ENCODE results near the gene MTA3. TPM values are rescaled to one million over a fixed set of nuclear protein-coding genes. Genes with fewer than 3 reads are reported as not detected.

The MTA3 gene
- total and polyA plus RNA-seq, 9 of the 15 experiments (the other 6 are each of a cell fraction or from before 2014, with no cell fraction given), result 12.4 to 39.6 (median 23.5) TPM

DNA sequence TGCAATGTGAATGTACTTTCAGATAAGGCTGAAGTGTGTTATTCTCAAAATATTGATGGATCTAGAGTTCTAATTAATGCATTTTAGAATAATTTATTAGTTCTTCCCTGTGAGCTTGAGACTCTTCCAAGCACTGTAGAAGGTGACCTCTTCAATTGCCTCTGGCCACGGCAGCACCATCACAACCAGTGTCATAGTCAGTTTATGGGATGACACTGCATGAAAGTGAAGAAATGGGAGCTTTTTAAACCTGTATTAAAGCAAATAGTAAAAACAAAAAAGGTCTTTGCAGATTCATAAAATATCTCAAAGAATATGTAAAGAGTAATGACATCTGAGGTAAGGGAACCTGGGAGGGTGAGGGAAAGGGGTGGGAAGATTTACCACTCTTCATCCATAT lies 143.5 kb downstream of the MTA3 start:
- Histone ChIP-seq H3K4me3 (no peak overlapping the region), H3K27me3 (ENCODE audit: control insufficient read depth in 2 of 2, insufficient read depth in 2 of 2, low read length in 2 of 2) (no peaks in the 10 kb centered on the region), H3K27ac (ENCODE audit: extremely low read depth, low read depth, low read length) (no peak overlapping the region), H3K4me1 (replicated peaks in 1 of 2; ENCODE audit: control insufficient read depth in 2 of 2, insufficient read depth in 2 of 2, low read length in 2 of 2) (no peaks in the 10 kb centered on the region), H3K9ac (ENCODE audit: insufficient read depth in 1 of 2, low read depth in 2 of 2, low read length in 2 of 2) (no peak overlapping the region), H3K79me2 (ENCODE audit: control insufficient read depth, insufficient read depth, low read length) (no peaks in the 10 kb centered on the region), H3K4me2 (ENCODE audit: insufficient read depth, low read length) (no peak overlapping the region), H3K9me1 (ENCODE audit: control insufficient read depth, insufficient read depth, low read length) (no peaks in the 10 kb centered on the region), H3K36me3 (ENCODE audit: control insufficient read depth, insufficient read depth, low read length) (no peaks in the 10 kb centered on the region), H4K20me1 (replicated peaks; ENCODE audit: control insufficient read depth, insufficient read depth, low read length) (no peaks in the 10 kb centered on the region), H2AFZ (ENCODE audit: low read depth, low read length) (no peak overlapping the region), H3K9me3 (replicated peaks; ENCODE audit: control insufficient read depth, insufficient read depth, low read depth, low read length) (no peaks in the 10 kb centered on the region)
- no peak for ATAC-seq
- WGBS (ENCODE audit: insufficient coverage, low coverage, missing lambda C conversion rate), result 29% methylated on average over 1 of the region's 1 CpG
- no TSS peak for BruUV-seq (replicated peaks)
- intact Hi-C loops (cut with micrococcal nuclease) (no loop called here), in situ Hi-C loops (cut with MboI) (no loop called here)
- no peak for DNase-seq (ENCODE audit: extremely low read depth in 1 of 4, low spot score in 3 of 4)
- no peak for FAIRE-seq
- ChIA-PET CTCF (ENCODE audit: low intra/inter-chr PET ratio) (no interaction called here), POLR2A (interaction anchor here (0.9 kb wide), 1 partner anchor 46 kb away, joined by 4 read pairs; no protein-coding TSS in a partner anchor)
- TF ChIP-seq, protein P1, sequence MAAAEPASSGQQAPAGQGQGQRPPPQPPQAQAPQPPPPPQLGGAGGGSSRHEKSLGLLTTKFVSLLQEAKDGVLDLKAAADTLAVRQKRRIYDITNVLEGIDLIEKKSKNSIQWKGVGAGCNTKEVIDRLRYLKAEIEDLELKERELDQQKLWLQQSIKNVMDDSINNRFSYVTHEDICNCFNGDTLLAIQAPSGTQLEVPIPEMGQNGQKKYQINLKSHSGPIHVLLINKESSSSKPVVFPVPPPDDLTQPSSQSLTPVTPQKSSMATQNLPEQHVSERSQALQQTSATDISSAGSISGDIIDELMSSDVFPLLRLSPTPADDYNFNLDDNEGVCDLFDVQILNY (CRISPR knock-in tag; IDR thresholded peaks at IDR 0.05), result no peak
- TF ChIP-seq HNRNPUL1 (IDR thresholded peaks at IDR 0.05; ENCODE audit: low read length), result no peak
- no peak for TF ChIP-seq POU5F1 (IDR thresholded peaks at IDR 0.05; ENCODE audit: borderline replicate concordance, low read depth, low read length, partially characterized antibody)
- no peak for TF ChIP-seq CEBPG (CRISPR knock-in tag; IDR thresholded peaks at IDR 0.05)
- TF ChIP-seq CEBPG (tag; conservative IDR thresholded peaks at IDR 0.05 in 1 of 2, IDR thresholded peaks at IDR 0.05 in 1 of 2), result no peak
- no peak for TF ChIP-seq DPF2 (IDR thresholded peaks at IDR 0.05)
- TF ChIP-seq, protein P2, sequence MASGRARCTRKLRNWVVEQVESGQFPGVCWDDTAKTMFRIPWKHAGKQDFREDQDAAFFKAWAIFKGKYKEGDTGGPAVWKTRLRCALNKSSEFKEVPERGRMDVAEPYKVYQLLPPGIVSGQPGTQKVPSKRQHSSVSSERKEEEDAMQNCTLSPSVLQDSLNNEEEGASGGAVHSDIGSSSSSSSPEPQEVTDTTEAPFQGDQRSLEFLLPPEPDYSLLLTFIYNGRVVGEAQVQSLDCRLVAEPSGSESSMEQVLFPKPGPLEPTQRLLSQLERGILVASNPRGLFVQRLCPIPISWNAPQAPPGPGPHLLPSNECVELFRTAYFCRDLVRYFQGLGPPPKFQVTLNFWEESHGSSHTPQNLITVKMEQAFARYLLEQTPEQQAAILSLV (tag; IDR thresholded peaks at IDR 0.05), result no peak
- peak; percentile 61 for TF ChIP-seq MAFG (tag; conservative IDR thresholded peaks at IDR 0.05)
- TF ChIP-seq NFE2 (IDR thresholded peaks at IDR 0.05; ENCODE audit: low read depth), result peak; percentile 33; the same call in 1 of the 2 replicates
- TF ChIP-seq, protein P3, sequence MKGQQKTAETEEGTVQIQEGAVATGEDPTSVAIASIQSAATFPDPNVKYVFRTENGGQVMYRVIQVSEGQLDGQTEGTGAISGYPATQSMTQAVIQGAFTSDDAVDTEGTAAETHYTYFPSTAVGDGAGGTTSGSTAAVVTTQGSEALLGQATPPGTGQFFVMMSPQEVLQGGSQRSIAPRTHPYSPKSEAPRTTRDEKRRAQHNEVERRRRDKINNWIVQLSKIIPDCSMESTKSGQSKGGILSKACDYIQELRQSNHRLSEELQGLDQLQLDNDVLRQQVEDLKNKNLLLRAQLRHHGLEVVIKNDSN (CRISPR knock-in tag; IDR thresholded peaks at IDR 0.05), result no peak
- TF ChIP-seq, protein P4, sequence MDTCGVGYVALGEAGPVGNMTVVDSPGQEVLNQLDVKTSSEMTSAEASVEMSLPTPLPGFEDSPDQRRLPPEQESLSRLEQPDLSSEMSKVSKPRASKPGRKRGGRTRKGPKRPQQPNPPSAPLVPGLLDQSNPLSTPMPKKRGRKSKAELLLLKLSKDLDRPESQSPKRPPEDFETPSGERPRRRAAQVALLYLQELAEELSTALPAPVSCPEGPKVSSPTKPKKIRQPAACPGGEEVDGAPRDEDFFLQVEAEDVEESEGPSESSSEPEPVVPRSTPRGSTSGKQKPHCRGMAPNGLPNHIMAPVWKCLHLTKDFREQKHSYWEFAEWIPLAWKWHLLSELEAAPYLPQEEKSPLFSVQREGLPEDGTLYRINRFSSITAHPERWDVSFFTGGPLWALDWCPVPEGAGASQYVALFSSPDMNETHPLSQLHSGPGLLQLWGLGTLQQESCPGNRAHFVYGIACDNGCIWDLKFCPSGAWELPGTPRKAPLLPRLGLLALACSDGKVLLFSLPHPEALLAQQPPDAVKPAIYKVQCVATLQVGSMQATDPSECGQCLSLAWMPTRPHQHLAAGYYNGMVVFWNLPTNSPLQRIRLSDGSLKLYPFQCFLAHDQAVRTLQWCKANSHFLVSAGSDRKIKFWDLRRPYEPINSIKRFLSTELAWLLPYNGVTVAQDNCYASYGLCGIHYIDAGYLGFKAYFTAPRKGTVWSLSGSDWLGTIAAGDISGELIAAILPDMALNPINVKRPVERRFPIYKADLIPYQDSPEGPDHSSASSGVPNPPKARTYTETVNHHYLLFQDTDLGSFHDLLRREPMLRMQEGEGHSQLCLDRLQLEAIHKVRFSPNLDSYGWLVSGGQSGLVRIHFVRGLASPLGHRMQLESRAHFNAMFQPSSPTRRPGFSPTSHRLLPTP (IDR thresholded peaks at IDR 0.05; ENCODE audit: borderline replicate concordance, extremely low read depth, insufficient read length), result no peak
- TF ChIP-seq ZNF316 (IDR thresholded peaks at IDR 0.05), result 0 out of 2 replicates have a peak, but pooled peaks have one; percentile 14
- TF ChIP-seq, protein P5, sequence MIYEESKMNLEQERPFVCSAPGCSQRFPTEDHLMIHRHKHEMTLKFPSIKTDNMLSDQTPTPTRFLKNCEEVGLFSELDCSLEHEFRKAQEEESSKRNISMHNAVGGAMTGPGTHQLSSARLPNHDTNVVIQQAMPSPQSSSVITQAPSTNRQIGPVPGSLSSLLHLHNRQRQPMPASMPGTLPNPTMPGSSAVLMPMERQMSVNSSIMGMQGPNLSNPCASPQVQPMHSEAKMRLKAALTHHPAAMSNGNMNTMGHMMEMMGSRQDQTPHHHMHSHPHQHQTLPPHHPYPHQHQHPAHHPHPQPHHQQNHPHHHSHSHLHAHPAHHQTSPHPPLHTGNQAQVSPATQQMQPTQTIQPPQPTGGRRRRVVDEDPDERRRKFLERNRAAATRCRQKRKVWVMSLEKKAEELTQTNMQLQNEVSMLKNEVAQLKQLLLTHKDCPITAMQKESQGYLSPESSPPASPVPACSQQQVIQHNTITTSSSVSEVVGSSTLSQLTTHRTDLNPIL (CRISPR knock-in tag; IDR thresholded peaks at IDR 0.05), result no peak
- TF ChIP-seq HMG20A (CRISPR knock-in tag; conservative IDR thresholded peaks at IDR 0.05), result no peak

Data from K562 (cell line).